Measurements from ENCODE around the gene CSGALNACT2. TPM values are rescaled to one million over a fixed set of nuclear protein-coding genes. Genes with fewer than 3 reads are reported as not detected.

Gene CSGALNACT2
- total RNA-seq, 1 experiment from 2014 or later = 5.1 TPM

DNA sequence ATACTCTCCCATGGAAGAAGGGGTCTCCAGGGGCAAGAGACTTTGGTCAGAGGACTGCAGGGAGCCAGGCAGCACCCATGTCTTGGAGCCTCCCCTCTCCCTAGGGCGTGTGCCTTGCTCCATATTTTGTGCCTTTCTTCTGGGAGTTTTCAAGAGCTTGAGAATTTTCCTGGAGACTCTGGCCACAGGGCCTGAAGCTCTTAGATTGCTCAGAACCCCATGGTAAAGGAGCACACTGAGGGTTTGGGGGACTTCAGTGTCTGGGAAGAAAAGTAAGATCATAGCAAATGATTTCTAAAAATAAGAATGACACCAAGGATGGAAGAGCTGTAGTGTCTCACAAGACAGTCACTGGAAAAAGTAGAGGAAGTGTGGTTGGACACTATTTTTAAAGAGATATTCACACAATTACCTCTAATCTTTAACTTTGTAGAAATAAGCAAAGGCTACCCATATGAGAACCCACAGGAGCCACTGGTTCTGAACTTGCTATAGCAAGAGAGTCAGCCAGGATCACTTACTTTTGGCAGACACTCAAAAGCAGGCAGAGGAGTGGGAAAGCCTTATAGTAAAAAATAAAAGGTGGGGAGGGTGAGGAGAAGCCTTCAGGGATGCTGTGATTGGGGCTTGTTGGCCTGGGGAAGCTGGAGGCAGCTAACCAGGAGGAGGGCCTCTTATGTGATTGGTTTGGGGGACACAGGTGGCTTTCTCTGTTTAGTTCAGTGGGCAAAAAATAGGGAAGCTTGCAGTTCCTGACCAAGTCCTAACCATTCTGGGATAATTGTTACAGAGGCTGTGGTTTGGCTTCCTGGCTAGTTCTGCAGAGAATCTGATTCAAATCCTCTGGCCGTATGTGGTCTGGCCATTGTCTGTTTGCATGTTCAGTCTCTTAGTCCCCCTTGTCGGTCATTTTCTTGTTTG, 5.1 kb upstream of the CSGALNACT2 start:
- no peak overlapping the region for H3K27ac Mint-ChIP-seq
- no peak for DNase-seq (ENCODE audit: low spot score)
- no peak overlapping the region for H3K4me3 Mint-ChIP-seq
- peaks cover 4% of the 10 kb centered on the region; the same call in 1 of the 2 replicates for H3K4me1 Mint-ChIP-seq
- no peak for TF ChIP-seq EMX1 (CRISPR knock-in tag; IDR thresholded peaks at IDR 0.05)
- no peak for TF ChIP-seq NFATC4 (CRISPR knock-in tag; IDR thresholded peaks at IDR 0.05)
- TF ChIP-seq OVOL2 (CRISPR knock-in tag; IDR thresholded peaks at IDR 0.05; ENCODE audit: borderline replicate concordance) = no peak
- no peak for TF ChIP-seq TCF7 (CRISPR knock-in tag; IDR thresholded peaks at IDR 0.05; ENCODE audit: low read depth)
- TF ChIP-seq, protein P1, sequence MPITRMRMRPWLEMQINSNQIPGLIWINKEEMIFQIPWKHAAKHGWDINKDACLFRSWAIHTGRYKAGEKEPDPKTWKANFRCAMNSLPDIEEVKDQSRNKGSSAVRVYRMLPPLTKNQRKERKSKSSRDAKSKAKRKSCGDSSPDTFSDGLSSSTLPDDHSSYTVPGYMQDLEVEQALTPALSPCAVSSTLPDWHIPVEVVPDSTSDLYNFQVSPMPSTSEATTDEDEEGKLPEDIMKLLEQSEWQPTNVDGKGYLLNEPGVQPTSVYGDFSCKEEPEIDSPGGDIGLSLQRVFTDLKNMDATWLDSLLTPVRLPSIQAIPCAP (CRISPR knock-in tag; IDR thresholded peaks at IDR 0.05) = no peak
- TF ChIP-seq ZNF232 (CRISPR knock-in tag; IDR thresholded peaks at IDR 0.05) = no peak
- no peak for TF ChIP-seq RORB (CRISPR knock-in tag; IDR thresholded peaks at IDR 0.05)
- TF ChIP-seq, protein P2, sequence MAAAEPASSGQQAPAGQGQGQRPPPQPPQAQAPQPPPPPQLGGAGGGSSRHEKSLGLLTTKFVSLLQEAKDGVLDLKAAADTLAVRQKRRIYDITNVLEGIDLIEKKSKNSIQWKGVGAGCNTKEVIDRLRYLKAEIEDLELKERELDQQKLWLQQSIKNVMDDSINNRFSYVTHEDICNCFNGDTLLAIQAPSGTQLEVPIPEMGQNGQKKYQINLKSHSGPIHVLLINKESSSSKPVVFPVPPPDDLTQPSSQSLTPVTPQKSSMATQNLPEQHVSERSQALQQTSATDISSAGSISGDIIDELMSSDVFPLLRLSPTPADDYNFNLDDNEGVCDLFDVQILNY (CRISPR knock-in tag; IDR thresholded peaks at IDR 0.05) = no peak
- no peak for TF ChIP-seq CREM (CRISPR knock-in tag; IDR thresholded peaks at IDR 0.05)
- TF ChIP-seq FOXP1 (CRISPR knock-in tag; IDR thresholded peaks at IDR 0.05; ENCODE audit: borderline replicate concordance) = no peak
- no peaks in the 10 kb centered on the region for H3K9me3 Mint-ChIP-seq
- POLR2A ChIA-PET = no interaction called here
- ATAC-seq = no peak
- H3K27me3 Mint-ChIP-seq (ENCODE audit: low read depth) = peaks cover 14% of the 10 kb centered on the region
- no peaks in the 10 kb centered on the region for H3K36me3 Mint-ChIP-seq
- CTCF ChIA-PET = no interaction called here

DNA sequence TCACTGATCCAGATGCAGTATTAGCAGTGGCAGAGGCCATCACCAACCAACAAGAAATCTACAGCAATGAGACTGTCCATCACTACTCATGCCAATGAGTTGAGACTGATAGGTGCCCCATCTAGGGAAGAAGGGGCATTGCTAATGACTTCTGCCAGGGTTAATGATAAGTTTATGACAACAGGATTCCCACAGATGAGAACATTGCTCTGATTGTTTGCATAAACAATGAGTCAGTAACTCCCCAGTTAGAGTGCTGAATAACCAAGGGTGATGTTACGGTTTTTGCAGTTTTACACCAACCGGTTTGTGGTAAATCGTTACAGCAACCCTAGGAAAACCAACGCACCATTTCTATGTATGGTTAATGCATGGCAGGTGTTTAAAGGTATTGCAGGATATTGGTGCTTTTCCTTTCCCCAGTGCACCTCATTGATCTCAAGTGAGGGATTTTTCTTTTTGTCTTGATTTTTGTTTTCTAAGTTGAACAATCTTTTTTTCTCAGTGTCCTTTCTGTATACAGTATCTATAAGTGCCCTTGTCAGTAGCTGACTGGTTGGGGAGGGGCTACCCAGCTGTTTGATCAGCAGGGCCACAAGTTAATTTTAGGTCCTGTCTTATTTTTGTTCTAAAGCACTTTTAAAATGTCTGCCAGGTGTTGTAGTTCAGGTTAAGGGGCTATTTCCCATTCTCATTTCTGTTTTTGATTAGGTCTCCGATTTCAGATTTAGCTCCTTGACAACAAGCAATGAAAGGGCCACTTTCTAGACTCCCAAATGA, 3.9 kb upstream of the CSGALNACT2 start:
- CTCF ChIA-PET = interaction anchor here (1.3 kb wide), 1 partner anchor 96 kb away, joined by 3 read pairs; no protein-coding TSS in a partner anchor
- Mint-ChIP-seq H3K27me3 (ENCODE audit: low read depth) (peaks cover 22% of the 10 kb centered on the region), H3K27ac (no peak overlapping the region), H3K36me3 (no peaks in the 10 kb centered on the region), H3K4me1 (peaks cover 11% of the 10 kb centered on the region), H3K9me3 (no peaks in the 10 kb centered on the region), H3K4me3 (no peak overlapping the region)
- DNase-seq (ENCODE audit: low spot score) = no peak
- ATAC-seq = no peak
- POLR2A ChIA-PET = no interaction called here
- no peak for TF ChIP-seq KAT7 (CRISPR knock-in tag; IDR thresholded peaks at IDR 0.05; ENCODE audit: borderline replicate concordance)
- TF ChIP-seq IRF2 (CRISPR knock-in tag; IDR thresholded peaks at IDR 0.05; ENCODE audit: borderline replicate concordance, low read depth) = no peak
- TF ChIP-seq GRHL2 (CRISPR knock-in tag; IDR thresholded peaks at IDR 0.05; ENCODE audit: insufficient replicate concordance, severe bottlenecking) = no peak
- no peak for TF ChIP-seq ZNF121 (CRISPR knock-in tag; IDR thresholded peaks at IDR 0.05)
- TF ChIP-seq ELF4 (CRISPR knock-in tag; IDR thresholded peaks at IDR 0.05; ENCODE audit: low read depth) = no peak
- TF ChIP-seq, protein P3, sequence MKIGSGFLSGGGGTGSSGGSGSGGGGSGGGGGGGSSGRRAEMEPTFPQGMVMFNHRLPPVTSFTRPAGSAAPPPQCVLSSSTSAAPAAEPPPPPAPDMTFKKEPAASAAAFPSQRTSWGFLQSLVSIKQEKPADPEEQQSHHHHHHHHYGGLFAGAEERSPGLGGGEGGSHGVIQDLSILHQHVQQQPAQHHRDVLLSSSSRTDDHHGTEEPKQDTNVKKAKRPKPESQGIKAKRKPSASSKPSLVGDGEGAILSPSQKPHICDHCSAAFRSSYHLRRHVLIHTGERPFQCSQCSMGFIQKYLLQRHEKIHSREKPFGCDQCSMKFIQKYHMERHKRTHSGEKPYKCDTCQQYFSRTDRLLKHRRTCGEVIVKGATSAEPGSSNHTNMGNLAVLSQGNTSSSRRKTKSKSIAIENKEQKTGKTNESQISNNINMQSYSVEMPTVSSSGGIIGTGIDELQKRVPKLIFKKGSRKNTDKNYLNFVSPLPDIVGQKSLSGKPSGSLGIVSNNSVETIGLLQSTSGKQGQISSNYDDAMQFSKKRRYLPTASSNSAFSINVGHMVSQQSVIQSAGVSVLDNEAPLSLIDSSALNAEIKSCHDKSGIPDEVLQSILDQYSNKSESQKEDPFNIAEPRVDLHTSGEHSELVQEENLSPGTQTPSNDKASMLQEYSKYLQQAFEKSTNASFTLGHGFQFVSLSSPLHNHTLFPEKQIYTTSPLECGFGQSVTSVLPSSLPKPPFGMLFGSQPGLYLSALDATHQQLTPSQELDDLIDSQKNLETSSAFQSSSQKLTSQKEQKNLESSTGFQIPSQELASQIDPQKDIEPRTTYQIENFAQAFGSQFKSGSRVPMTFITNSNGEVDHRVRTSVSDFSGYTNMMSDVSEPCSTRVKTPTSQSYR (CRISPR knock-in tag; IDR thresholded peaks at IDR 0.05) = no peak
- no peak for TF ChIP-seq ESRRA (CRISPR knock-in tag; IDR thresholded peaks at IDR 0.05; ENCODE audit: borderline replicate concordance)
- no peak for TF ChIP-seq OVOL2 (CRISPR knock-in tag; IDR thresholded peaks at IDR 0.05; ENCODE audit: borderline replicate concordance)
- TF ChIP-seq FOXJ3 (CRISPR knock-in tag; IDR thresholded peaks at IDR 0.05; ENCODE audit: borderline replicate concordance) = no peak
- TF ChIP-seq, protein P4, sequence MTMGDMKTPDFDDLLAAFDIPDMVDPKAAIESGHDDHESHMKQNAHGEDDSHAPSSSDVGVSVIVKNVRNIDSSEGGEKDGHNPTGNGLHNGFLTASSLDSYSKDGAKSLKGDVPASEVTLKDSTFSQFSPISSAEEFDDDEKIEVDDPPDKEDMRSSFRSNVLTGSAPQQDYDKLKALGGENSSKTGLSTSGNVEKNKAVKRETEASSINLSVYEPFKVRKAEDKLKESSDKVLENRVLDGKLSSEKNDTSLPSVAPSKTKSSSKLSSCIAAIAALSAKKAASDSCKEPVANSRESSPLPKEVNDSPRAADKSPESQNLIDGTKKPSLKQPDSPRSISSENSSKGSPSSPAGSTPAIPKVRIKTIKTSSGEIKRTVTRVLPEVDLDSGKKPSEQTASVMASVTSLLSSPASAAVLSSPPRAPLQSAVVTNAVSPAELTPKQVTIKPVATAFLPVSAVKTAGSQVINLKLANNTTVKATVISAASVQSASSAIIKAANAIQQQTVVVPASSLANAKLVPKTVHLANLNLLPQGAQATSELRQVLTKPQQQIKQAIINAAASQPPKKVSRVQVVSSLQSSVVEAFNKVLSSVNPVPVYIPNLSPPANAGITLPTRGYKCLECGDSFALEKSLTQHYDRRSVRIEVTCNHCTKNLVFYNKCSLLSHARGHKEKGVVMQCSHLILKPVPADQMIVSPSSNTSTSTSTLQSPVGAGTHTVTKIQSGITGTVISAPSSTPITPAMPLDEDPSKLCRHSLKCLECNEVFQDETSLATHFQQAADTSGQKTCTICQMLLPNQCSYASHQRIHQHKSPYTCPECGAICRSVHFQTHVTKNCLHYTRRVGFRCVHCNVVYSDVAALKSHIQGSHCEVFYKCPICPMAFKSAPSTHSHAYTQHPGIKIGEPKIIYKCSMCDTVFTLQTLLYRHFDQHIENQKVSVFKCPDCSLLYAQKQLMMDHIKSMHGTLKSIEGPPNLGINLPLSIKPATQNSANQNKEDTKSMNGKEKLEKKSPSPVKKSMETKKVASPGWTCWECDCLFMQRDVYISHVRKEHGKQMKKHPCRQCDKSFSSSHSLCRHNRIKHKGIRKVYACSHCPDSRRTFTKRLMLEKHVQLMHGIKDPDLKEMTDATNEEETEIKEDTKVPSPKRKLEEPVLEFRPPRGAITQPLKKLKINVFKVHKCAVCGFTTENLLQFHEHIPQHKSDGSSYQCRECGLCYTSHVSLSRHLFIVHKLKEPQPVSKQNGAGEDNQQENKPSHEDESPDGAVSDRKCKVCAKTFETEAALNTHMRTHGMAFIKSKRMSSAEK (CRISPR knock-in tag; IDR thresholded peaks at IDR 0.05; ENCODE audit: borderline replicate concordance) = no peak
- TF ChIP-seq, protein P5, sequence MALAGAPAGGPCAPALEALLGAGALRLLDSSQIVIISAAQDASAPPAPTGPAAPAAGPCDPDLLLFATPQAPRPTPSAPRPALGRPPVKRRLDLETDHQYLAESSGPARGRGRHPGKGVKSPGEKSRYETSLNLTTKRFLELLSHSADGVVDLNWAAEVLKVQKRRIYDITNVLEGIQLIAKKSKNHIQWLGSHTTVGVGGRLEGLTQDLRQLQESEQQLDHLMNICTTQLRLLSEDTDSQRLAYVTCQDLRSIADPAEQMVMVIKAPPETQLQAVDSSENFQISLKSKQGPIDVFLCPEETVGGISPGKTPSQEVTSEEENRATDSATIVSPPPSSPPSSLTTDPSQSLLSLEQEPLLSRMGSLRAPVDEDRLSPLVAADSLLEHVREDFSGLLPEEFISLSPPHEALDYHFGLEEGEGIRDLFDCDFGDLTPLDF (CRISPR knock-in tag; IDR thresholded peaks at IDR 0.05) = no peak
- no peak for TF ChIP-seq CBFB (CRISPR knock-in tag; IDR thresholded peaks at IDR 0.05; ENCODE audit: low read depth)
- no peak for TF ChIP-seq ZNF423 (CRISPR knock-in tag; IDR thresholded peaks at IDR 0.05)
- TF ChIP-seq TEAD1 (CRISPR knock-in tag; IDR thresholded peaks at IDR 0.05) = no peak
- TF ChIP-seq SP1 (CRISPR knock-in tag; conservative IDR thresholded peaks at IDR 0.05) = no peak
